ENCODE measurements around the gene VRK1.

The VRK1 gene

DNA sequence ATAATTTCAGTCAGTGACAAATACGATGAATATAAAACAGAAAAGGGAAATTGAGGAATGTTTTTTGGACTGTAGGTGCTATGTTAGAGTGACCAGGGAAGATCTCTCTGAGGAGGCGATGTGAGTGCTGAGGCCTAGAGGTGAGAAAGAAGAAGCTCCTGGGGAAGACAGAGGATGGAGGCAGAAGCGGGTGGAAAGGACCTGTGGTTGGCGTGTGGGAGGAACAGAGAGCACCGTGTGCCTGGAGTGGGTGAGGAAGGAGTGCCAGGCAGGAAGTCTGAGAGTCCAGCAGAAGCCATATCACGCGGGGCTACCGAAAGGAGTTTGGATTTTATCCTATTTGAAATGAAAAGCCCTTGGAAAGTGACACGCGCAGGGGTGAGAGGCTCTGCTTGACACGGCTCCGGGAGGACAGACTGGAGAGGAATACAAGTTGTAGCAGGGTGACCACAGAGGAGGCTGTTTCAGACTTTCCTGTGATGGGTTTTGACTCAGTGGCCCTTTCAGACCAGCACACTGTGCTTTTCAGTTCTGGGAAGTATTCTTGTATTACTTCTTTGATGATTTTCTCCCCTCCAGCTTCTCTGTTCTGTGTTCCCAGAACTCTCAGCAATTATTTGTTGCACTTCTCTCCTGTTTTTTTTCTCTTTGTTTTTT lies 96.9 kb downstream of the VRK1 start:
- no peak for TF ChIP-seq TCF12 (IDR thresholded peaks at IDR 0.05; ENCODE audit: low read depth)

DNA sequence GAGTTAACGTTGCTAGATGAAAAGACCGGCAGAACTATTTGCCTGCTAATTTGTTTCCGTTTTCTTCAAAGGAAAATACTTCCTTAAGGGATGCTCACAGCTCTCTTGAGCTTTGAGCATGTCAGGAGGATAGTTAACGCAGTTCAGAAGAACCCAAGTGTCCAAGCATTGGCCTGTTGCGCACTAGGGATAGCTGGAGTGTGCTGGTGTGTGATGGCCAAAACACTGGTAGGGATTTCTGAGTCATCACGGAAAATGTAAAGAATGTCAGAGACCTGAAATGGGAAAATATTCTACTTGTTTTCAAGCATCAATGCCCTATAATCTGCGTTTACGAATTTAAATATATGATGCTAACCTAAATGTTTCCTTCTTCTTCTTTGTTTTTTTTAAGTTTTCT lies 97.8 kb downstream of the VRK1 start:
- TF ChIP-seq EGR1 (IDR thresholded peaks at IDR 0.05) (no peak), CEBPB (IDR thresholded peaks at IDR 0.05) (no peak), RAD21 (IDR thresholded peaks at IDR 0.05; ENCODE audit: low read depth) (no peak)

DNA sequence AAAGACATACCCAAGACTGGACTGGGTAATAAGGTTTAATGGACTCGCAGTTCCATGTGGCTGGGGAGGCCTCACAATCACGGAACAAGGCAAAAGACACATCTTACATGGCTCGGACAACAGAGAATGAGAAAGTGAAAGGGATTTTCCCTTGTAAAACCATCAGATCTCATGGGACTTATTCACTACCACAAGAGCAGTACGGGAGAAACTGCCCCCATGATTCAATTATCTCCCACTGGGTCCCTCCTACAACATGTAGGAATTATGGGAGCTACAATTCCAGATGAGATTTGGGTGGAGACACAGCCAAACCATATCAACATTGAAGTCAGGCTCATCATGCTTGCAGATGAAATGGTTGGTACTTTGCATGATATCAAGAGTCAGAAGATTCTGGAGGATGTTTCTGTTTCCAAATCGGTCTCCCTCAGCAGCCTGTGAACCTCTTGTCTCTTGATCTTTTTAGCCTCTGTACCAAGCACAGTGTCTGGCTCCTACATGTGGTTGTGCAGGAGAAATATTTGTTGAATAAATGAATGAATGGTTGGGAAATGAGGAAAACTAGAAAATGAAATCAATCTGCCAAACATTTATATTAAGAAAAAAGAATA lies 98.6 kb downstream of the VRK1 start:
- no peak for TF ChIP-seq TCF12 (IDR thresholded peaks at IDR 0.05; ENCODE audit: low read depth)
- TF ChIP-seq TEAD4 (IDR thresholded peaks at IDR 0.05) = no peak
- TF ChIP-seq TAF1 (IDR thresholded peaks at IDR 0.05; ENCODE audit: low read depth) = no peak
- TF ChIP-seq EGR1 (IDR thresholded peaks at IDR 0.05) = no peak
- TF ChIP-seq CEBPB (IDR thresholded peaks at IDR 0.05) = no peak
- TF ChIP-seq, protein P1, sequence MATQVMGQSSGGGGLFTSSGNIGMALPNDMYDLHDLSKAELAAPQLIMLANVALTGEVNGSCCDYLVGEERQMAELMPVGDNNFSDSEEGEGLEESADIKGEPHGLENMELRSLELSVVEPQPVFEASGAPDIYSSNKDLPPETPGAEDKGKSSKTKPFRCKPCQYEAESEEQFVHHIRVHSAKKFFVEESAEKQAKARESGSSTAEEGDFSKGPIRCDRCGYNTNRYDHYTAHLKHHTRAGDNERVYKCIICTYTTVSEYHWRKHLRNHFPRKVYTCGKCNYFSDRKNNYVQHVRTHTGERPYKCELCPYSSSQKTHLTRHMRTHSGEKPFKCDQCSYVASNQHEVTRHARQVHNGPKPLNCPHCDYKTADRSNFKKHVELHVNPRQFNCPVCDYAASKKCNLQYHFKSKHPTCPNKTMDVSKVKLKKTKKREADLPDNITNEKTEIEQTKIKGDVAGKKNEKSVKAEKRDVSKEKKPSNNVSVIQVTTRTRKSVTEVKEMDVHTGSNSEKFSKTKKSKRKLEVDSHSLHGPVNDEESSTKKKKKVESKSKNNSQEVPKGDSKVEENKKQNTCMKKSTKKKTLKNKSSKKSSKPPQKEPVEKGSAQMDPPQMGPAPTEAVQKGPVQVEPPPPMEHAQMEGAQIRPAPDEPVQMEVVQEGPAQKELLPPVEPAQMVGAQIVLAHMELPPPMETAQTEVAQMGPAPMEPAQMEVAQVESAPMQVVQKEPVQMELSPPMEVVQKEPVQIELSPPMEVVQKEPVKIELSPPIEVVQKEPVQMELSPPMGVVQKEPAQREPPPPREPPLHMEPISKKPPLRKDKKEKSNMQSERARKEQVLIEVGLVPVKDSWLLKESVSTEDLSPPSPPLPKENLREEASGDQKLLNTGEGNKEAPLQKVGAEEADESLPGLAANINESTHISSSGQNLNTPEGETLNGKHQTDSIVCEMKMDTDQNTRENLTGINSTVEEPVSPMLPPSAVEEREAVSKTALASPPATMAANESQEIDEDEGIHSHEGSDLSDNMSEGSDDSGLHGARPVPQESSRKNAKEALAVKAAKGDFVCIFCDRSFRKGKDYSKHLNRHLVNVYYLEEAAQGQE (IDR thresholded peaks at IDR 0.05; ENCODE audit: low read depth) = no peak
- TF ChIP-seq, protein P2, sequence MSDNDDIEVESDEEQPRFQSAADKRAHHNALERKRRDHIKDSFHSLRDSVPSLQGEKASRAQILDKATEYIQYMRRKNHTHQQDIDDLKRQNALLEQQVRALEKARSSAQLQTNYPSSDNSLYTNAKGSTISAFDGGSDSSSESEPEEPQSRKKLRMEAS (IDR thresholded peaks at IDR 0.05) = no peak
- no peak for TF ChIP-seq RAD21 (IDR thresholded peaks at IDR 0.05; ENCODE audit: low read depth)
- no peak for TF ChIP-seq CREB1 (IDR thresholded peaks at IDR 0.05; ENCODE audit: low read depth)
- no peak for TF ChIP-seq FOXM1 (IDR thresholded peaks at IDR 0.05; ENCODE audit: borderline replicate concordance, low read depth)
- no peak for TF ChIP-seq NFIC (IDR thresholded peaks at IDR 0.05)
- TF ChIP-seq ZBTB7A (IDR thresholded peaks at IDR 0.05; ENCODE audit: low read depth) = no peak
- TF ChIP-seq YY1 (IDR thresholded peaks at IDR 0.05; ENCODE audit: low read depth) = no peak

DNA sequence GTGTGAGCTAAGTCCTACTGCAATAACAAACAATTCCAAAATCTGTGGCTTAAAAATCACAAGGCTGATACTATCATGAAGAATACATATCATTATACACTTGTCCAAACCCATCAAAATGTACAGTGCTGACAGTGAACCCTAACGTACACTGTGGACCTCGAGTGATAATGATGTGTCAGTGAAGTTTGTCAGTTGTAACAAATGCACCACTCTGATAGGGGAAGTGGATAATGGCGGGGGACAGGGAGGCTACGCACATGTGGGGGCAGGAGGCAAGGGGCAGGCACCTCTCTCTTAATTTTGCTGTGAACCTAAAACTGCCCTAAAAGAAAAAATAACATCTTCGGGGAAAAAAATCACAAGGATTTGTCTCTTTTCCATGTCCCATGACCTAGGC lies 100.0 kb downstream of the VRK1 start:
- TF ChIP-seq ZBTB7A (IDR thresholded peaks at IDR 0.05; ENCODE audit: low read depth) = no peak
- TF ChIP-seq TEAD4 (IDR thresholded peaks at IDR 0.05) = no peak
- TF ChIP-seq EP300 (IDR thresholded peaks at IDR 0.05; ENCODE audit: borderline replicate concordance) = no peak
- no peak for TF ChIP-seq TCF12 (IDR thresholded peaks at IDR 0.05; ENCODE audit: low read depth)
- TF ChIP-seq, protein P3, sequence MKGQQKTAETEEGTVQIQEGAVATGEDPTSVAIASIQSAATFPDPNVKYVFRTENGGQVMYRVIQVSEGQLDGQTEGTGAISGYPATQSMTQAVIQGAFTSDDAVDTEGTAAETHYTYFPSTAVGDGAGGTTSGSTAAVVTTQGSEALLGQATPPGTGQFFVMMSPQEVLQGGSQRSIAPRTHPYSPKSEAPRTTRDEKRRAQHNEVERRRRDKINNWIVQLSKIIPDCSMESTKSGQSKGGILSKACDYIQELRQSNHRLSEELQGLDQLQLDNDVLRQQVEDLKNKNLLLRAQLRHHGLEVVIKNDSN (IDR thresholded peaks at IDR 0.05) = no peak
- no peak for TF ChIP-seq RAD21 (IDR thresholded peaks at IDR 0.05; ENCODE audit: low read depth)
- TF ChIP-seq CREB1 (IDR thresholded peaks at IDR 0.05; ENCODE audit: low read depth) = no peak
- no peak for TF ChIP-seq YY1 (IDR thresholded peaks at IDR 0.05; ENCODE audit: low read depth)
- TF ChIP-seq TAF1 (IDR thresholded peaks at IDR 0.05; ENCODE audit: low read depth) = no peak
- TF ChIP-seq, protein P2 (IDR thresholded peaks at IDR 0.05) = no peak
- TF ChIP-seq EGR1 (IDR thresholded peaks at IDR 0.05) = no peak
- no peak for TF ChIP-seq CEBPB (IDR thresholded peaks at IDR 0.05)
- TF ChIP-seq, protein P1 (IDR thresholded peaks at IDR 0.05; ENCODE audit: low read depth) = no peak
- no peak for TF ChIP-seq FOXM1 (IDR thresholded peaks at IDR 0.05; ENCODE audit: borderline replicate concordance, low read depth)
- no peak for TF ChIP-seq NFIC (IDR thresholded peaks at IDR 0.05)

DNA sequence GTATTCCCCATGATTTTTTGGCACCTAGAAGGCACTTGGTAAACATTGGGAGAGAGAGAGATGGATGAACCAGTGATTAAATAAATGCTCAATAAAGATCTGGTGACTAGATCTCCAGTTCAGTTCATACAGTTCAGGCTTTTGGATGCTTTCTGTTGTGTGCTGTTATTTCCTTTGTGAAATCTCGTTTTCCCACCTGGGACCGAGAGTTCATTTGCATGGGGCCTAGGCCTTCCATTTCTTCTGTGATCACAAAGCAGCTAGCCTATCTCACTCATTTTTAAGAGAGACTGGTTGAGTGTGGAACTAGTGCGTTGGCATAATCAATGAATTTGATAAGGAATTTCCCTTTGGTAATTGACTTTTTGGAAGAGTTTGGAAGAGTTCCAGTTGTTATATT lies 104.0 kb downstream of the VRK1 start:
- TF ChIP-seq, protein P3 (IDR thresholded peaks at IDR 0.05) = no peak
- no peak for TF ChIP-seq NFIC (IDR thresholded peaks at IDR 0.05)

DNA sequence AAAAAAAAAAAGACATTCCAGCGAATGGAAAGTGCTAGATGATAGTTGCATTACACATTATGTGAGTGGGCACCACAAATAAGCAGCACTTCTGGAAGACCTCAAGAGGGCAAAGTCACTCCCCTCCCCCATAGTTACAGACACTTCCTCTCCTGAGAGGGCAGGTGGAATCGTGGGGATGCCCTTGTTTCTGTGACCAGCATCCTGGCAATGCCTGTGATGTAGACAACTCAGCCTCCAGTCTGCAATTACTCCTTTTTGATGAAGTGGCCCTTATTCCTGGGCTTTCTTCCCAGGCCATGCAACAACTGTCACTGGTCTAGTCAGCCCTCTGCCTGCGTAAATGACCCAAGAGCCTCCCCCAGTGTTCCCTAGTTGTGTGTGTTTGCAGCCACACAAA lies 104.8 kb downstream of the VRK1 start:
- no peak for TF ChIP-seq YY1 (IDR thresholded peaks at IDR 0.05; ENCODE audit: low read depth)
- TF ChIP-seq RAD21 (IDR thresholded peaks at IDR 0.05; ENCODE audit: low read depth) = no peak

All from Ishikawa (cell line).